Body of pancreas (tissue), 4 donors: ENCODE measurements around the gene FKBP1A.

ENCODE experiments used
- POLR2A ChIP-seq, 3 donors: fragments of 450-650 bp; IDR thresholded peaks; one replicate each; pipeline ENCODE4 v1.6.1; 2016; ENCODE audit warnings: antibody characterized with exemption in 3 of 3, mild to moderate bottlenecking in 2 of 3
- TF ChIP-seq, protein P1 (sequence below), 7 experiments: fragments of 450-650 bp in 4 of 7; fragments of 200-600 bp in 3 of 7; sonication (generic) in 3 of 7; IDR thresholded peaks; one replicate each; pipeline ENCODE4 v1.5.1; 2016 to 2019; ENCODE audit warnings: antibody characterized with exemption in 7 of 7

DNA sequence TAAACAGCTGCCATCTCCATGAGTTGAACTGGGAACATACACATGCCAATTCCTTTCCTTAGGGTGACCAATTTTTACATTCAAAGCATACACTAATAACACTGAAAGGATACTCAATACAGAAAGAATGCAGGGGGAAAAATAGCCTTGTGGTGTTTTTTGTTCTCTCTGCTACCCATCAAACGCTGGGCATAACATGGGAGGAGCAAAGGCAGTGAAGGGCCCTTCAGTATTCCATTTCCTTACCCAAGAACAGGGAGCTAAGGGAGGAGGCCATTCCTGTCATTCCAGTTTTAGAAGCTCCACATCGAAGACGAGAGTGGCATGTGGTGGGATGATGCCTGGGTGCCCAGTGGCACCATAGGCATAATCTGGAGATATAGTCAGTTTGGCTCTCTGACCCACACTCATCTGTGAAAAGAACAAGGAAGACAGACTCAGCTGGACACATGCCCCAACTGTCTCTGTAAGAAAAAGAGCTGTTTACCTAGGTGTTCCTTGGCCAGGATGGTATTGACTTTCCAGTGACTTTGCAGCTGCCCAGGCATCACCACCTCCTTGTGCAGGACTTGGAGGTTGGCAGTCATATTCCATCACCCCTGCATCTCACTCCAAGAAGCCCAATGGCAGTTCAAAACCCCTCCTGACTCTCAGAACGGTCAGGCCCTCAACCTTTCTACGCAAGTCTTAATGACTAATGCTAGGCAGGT, 20.9 kb downstream of the FKBP1A start:
- TF ChIP-seq, protein P1, sequence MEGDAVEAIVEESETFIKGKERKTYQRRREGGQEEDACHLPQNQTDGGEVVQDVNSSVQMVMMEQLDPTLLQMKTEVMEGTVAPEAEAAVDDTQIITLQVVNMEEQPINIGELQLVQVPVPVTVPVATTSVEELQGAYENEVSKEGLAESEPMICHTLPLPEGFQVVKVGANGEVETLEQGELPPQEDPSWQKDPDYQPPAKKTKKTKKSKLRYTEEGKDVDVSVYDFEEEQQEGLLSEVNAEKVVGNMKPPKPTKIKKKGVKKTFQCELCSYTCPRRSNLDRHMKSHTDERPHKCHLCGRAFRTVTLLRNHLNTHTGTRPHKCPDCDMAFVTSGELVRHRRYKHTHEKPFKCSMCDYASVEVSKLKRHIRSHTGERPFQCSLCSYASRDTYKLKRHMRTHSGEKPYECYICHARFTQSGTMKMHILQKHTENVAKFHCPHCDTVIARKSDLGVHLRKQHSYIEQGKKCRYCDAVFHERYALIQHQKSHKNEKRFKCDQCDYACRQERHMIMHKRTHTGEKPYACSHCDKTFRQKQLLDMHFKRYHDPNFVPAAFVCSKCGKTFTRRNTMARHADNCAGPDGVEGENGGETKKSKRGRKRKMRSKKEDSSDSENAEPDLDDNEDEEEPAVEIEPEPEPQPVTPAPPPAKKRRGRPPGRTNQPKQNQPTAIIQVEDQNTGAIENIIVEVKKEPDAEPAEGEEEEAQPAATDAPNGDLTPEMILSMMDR (IDR thresholded peaks at IDR 0.05) = no peak
- TF ChIP-seq POLR2A (IDR thresholded peaks at IDR 0.05) = no peak
